Stimulated activated naive B cell treated with anti-CD40 and anti-IgM and Interleukin-4, amounts not matched to agents 10 μg/mL and 1 μg/mL and 100 μg/mL, for 72 hours (primary cell): ENCODE measurements around the gene NUMB.
"Not testable (repeated sequence)": the region's sequence is repeated elsewhere in the genome, so short reads cannot be mapped to it uniquely, and the experiment has no call there.

Experiments used
- ATAC-seq, 2 donors: fragments of 150-1000 bp; cut with Tn5 transposase; replicated peaks; 2 replicates each; pipeline ENCODE4 v1.10.0; 2021; ENCODE audit warnings: moderate library complexity in 1 of 2
- DNase-seq: peaks from one replicate; pipeline ENCODE4 v3.0.0; 2021
- H3K27ac Mint-ChIP-seq: one replicate; pipeline ENCODE4 v1.8.0; 2022; ENCODE audit warnings: mild to moderate bottlenecking, mixed read lengths
- H3K27me3 Mint-ChIP-seq, 2 donors: one replicate each; pipeline ENCODE4 v1.8.0; 2022; ENCODE audit warnings: mixed read lengths in 2 of 2
- H3K36me3 Mint-ChIP-seq, 2 donors: one replicate each; pipeline ENCODE4 v1.8.0; 2022; ENCODE audit warnings: mixed read lengths in 2 of 2, mild to moderate bottlenecking in 1 of 2
- H3K4me1 Mint-ChIP-seq, 2 donors: one replicate each; pipeline ENCODE4 v1.8.0; 2022; ENCODE audit warnings: mixed read lengths in 2 of 2, mild to moderate bottlenecking in 1 of 2
- H3K4me3 Mint-ChIP-seq, 2 donors: one replicate each; pipeline ENCODE4 v1.8.0; 2022; ENCODE audit warnings: mild to moderate bottlenecking in 2 of 2, mixed read lengths in 2 of 2, moderate library complexity in 1 of 2
- H3K9me3 Mint-ChIP-seq, 2 donors: one replicate each; pipeline ENCODE4 v1.8.0; 2022; ENCODE audit warnings: mixed read lengths in 2 of 2, mild to moderate bottlenecking in 1 of 2

Gene NUMB

DNA sequence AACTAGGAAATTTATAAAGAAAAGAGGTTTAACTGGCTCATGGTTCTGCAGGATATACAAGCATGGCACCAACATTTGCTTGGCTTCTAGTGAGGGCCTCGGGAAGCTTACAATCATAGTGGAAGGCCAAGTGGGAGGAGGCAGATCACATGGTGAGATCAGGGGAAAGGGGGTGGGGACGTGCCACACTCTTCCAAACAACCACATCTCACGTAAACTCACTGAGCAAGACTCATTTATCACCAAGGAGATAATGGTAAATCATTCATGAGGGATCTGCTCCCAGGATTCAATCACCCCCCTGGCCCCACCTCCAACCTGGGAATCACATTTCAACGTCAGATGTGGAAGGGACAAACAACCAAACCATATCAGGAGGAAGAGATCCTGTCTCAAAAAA, 35.8 kb downstream of the NUMB start:
- Mint-ChIP-seq H3K36me3 (peaks cover 11 to 17% of the 10 kb centered on the region in 2 donors), H3K27ac (peak overlapping the region; percentile 31), H3K27me3 (no peaks in the 10 kb centered on the region), H3K4me1 (peaks cover 21 to 45% of the 10 kb centered on the region in 2 donors), H3K9me3 (no peaks in the 10 kb centered on the region), H3K4me3 (no peak overlapping the region)
- no peak for ATAC-seq
- no peak for DNase-seq

- Mint-ChIP-seq H3K27me3 (no peaks in the 10 kb centered on the region), H3K27ac (no peak overlapping the region), H3K36me3 (peaks cover 9 to 23% of the 10 kb centered on the region in 2 donors), H3K4me1 (peaks cover 15 to 51% of the 10 kb centered on the region in 2 donors), H3K4me3 (no peak overlapping the region), H3K9me3 (peaks cover 0 to 1% of the 10 kb centered on the region in 2 donors)
- no peak for ATAC-seq
- DNase-seq, result no peak
Observed at GRCh38 chr14:73418227-73418626, 40.1 kb downstream of the NUMB start.

DNA sequence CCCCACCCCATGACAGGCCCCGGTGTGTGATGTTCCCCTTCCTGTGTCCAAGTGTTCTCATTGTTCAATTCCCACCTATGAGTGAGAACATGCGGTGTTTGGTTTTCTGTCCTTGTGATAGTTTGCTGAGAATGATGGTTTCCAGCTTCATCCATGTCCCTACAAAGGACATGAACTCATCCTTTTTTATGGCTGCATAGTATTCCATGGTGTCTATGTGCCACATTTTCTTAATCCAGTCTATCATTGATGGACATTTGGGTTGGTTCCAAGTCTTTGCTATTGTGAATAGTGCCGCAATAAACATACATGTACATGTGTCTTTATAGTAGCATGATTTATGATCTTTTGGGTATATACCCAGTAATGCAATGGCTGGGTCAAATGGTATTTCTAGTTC, 52.1 kb downstream of the NUMB start:
- H3K9me3 Mint-ChIP-seq, H3K27me3 Mint-ChIP-seq, ATAC-seq, H3K4me3 Mint-ChIP-seq, H3K27ac Mint-ChIP-seq, DNase-seq: not testable (repeated sequence)
- Mint-ChIP-seq H3K4me1 (peaks cover 13 to 20% of the 10 kb centered on the region in 2 donors), H3K36me3 (peaks cover 19 to 25% of the 10 kb centered on the region in 2 donors)

GRCh38 chr14:73403181-73403752, 55.1 kb downstream of the NUMB start:
- H3K36me3 Mint-ChIP-seq, result peaks cover 15 to 20% of the 10 kb centered on the region in 2 donors

DNA sequence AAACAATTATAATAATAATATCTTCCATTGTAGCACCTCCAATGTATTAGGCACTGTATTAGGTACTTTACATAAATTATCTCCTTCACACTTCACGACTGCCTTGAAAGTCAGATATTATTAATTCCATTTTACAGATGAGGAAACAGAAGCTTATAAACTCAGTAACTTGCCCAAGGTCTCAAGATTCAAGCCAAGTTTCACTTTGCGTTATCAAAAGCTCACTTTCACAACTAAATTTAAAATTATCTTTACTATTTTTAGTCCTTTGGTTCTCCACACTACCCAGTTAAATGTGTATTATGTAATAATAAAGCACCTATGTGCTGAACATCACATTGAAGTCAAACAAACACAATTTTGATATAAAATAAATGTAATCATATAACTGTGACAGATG, 55.8 kb downstream of the NUMB start:
- Mint-ChIP-seq H3K4me1 (peaks cover 27 to 45% of the 10 kb centered on the region in 2 donors), H3K27ac (peak overlapping the region; percentile 37), H3K9me3 (no peaks in the 10 kb centered on the region), H3K36me3 (peaks cover 14 to 20% of the 10 kb centered on the region in 2 donors), H3K4me3 (peak overlapping the region in 1 of 2 donors; percentile 17), H3K27me3 (no peaks in the 10 kb centered on the region)
- ATAC-seq, result no peak
- no peak for DNase-seq

More at GRCh38 chr14:73403181-73403752, 55.1 kb downstream of the NUMB start:
- Mint-ChIP-seq H3K4me1 (peaks cover 23 to 39% of the 10 kb centered on the region in 2 donors), H3K4me3 (no peak overlapping the region), H3K27ac (peak overlapping the region; percentile 59), H3K9me3 (no peaks in the 10 kb centered on the region), H3K27me3 (no peaks in the 10 kb centered on the region)
- no peak for DNase-seq
- no peak for ATAC-seq

- H3K4me1 Mint-ChIP-seq, result peaks cover 29 to 52% of the 10 kb centered on the region in 2 donors
- no peaks in the 10 kb centered on the region for H3K27me3 Mint-ChIP-seq
- H3K9me3 Mint-ChIP-seq, result no peaks in the 10 kb centered on the region
- no peak overlapping the region for H3K4me3 Mint-ChIP-seq
- peaks cover 7 to 12% of the 10 kb centered on the region in 2 donors for H3K36me3 Mint-ChIP-seq
- no peak overlapping the region for H3K27ac Mint-ChIP-seq
- no peak for DNase-seq
- ATAC-seq, result no peak
Observed at GRCh38 chr14:73397810-73398209, 60.5 kb downstream of the NUMB start.

- DNase-seq, result no peak
- Mint-ChIP-seq H3K4me3 (no peak overlapping the region), H3K27me3 (no peaks in the 10 kb centered on the region), H3K27ac (no peak overlapping the region), H3K36me3 (peaks cover 4 to 5% of the 10 kb centered on the region in 2 donors), H3K9me3 (no peaks in the 10 kb centered on the region), H3K4me1 (peaks cover 22 to 37% of the 10 kb centered on the region in 2 donors)
- peak; percentile 63 to 65 for ATAC-seq
Observed at GRCh38 chr14:73394317-73394716, 64.0 kb downstream of the NUMB start.

DNA sequence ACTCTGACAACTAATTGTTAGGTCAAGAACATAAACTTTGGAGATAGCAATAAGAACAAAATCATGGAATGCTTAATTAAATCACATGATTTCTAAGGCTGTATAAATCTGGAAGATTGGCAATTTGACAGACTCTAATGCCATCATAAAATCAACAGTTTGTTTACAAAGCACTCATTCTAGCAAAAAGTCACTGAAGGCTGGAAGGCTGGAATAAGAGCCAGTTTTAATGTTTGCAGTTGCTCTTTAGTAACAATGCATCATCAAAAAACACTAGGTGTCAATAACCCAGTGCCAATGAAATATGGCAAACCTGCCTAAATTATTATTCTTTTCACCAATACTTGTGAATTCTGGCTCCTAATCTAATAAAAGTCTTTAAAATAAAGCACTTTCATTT, 65.0 kb downstream of the NUMB start:
- no peak for ATAC-seq
- Mint-ChIP-seq H3K9me3 (no peaks in the 10 kb centered on the region), H3K4me1 (peaks cover 22 to 37% of the 10 kb centered on the region in 2 donors), H3K27me3 (no peaks in the 10 kb centered on the region), H3K27ac (no peak overlapping the region), H3K36me3 (peaks cover 4 to 6% of the 10 kb centered on the region in 2 donors), H3K4me3 (peak overlapping the region in 1 of 2 donors; percentile 14)
- DNase-seq, result no peak

DNA sequence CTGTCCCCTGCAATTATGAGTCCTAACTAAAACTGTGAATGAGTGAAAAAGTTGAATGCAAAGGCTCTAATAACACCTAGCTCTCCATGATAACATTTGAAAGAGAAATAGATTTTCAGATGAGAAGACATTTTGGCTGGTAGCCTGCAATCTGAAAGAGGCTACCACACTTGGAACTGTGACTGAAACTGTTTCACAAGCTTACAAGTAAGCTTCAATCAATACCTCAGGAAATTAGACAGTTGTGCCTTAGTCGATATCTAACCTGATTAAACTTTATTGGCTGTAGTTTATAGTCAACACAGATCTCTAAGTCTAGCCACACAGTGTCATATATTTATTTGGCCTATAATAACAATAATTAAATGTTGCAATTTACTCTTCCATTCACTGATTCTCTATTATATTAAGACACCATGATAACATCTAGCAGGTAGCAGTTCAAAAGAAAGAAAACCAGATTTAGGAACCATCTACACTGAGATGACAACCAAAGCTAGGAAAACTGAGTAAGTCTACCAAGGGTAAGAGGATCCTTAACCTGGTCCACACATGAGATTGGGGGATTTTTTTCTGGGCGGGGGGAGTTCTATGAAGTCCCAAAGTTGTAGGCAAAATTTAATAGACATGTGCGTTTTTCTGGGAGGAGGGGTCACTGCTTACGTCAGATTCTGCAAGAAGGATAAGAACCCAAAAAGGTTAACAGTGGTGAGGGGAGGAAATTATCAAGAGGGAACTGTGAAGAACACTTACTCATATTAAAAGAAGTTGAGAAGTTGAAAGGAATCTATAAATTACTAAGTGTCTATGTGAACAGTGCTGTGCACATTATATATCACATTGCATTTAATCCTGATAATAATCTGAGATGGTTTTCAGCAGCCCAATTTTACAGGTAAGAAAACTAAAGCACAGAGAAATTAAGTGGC, 65.8 kb downstream of the NUMB start:
- Mint-ChIP-seq H3K36me3 (peaks cover 4 to 6% of the 10 kb centered on the region in 2 donors), H3K4me1 (peaks cover 18 to 31% of the 10 kb centered on the region in 2 donors), H3K4me3 (peak overlapping the region in 1 of 2 donors; percentile 14), H3K27me3 (no peaks in the 10 kb centered on the region), H3K27ac (peak overlapping the region; percentile 27), H3K9me3 (no peaks in the 10 kb centered on the region)
- ATAC-seq, result peak; percentile 90 to 91
- no peak for DNase-seq

DNA sequence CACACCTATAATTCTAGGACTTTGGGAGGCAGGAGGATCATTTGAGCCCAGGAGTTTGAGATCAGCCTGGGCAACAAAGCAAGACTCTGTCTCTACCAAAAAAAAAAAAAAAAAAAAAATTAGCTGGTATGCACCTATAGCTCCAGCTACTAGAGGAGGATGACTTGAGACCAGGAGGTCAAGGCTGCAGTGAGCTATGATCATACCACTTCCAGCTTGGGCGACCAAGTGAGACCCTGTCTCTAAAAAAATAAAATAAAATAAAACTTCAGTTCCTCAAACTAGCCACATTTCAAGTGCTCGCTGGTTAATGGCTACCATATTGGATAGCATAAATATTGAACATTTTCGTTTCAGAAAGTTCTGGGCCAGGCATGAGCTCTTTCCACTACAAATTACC, 70.5 kb downstream of the NUMB start:
- Mint-ChIP-seq H3K36me3 (peaks cover 16 to 22% of the 10 kb centered on the region in 2 donors), H3K4me1 (peaks cover 17 to 27% of the 10 kb centered on the region in 2 donors)
- not testable (repeated sequence) for H3K27ac Mint-ChIP-seq, DNase-seq, H3K4me3 Mint-ChIP-seq, H3K27me3 Mint-ChIP-seq, H3K9me3 Mint-ChIP-seq
- ATAC-seq, result peak; percentile 78

DNA sequence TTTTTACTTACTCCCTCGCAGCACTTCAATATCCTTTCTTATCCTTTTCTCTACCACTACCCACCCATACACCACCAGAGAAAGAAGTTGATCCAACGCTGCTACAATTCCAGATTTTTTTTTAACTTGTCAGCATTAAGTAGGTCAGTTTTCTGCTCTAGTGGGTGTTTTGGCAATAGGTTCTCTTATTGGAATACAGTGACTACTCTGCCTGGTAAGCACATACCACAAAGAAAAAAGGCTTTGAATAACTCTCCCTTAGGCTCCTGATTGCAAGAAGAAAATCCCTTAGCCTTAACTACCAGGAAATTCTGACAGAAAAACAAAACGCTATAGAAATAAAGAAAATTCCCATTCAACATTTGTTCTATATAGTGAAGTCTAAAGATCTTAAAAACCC, 72.0 kb downstream of the NUMB start:
- Mint-ChIP-seq H3K27me3 (no peaks in the 10 kb centered on the region), H3K9me3 (peaks cover 4 to 14% of the 10 kb centered on the region in 2 donors), H3K36me3 (peaks cover 20 to 27% of the 10 kb centered on the region in 2 donors), H3K4me3 (no peak overlapping the region), H3K27ac (no peak overlapping the region), H3K4me1 (peaks cover 10 to 25% of the 10 kb centered on the region in 2 donors)
- no peak for ATAC-seq
- no peak for DNase-seq

- not testable (repeated sequence) for H3K4me3 Mint-ChIP-seq, H3K27me3 Mint-ChIP-seq, DNase-seq, H3K27ac Mint-ChIP-seq
- Mint-ChIP-seq H3K36me3 (peaks cover 20 to 27% of the 10 kb centered on the region in 2 donors), H3K4me1 (peaks cover 12 to 26% of the 10 kb centered on the region in 2 donors), H3K9me3 (peaks cover 4 to 14% of the 10 kb centered on the region in 2 donors)
- ATAC-seq, result peak; percentile 81 to 83
Observed at GRCh38 chr14:73385021-73385420, 73.3 kb downstream of the NUMB start.

GRCh38 chr14:73383356-73383755, 75.0 kb downstream of the NUMB start:
- Mint-ChIP-seq H3K36me3 (peaks cover 21 to 27% of the 10 kb centered on the region in 2 donors), H3K9me3 (peaks cover 4 to 14% of the 10 kb centered on the region in 2 donors)
- ATAC-seq, result no peak

GRCh38 chr14:73381380-73382013, 76.8 kb downstream of the NUMB start:
- H3K36me3 Mint-ChIP-seq, result peaks cover 17 to 23% of the 10 kb centered on the region in 2 donors

More at GRCh38 chr14:73383356-73383755, 75.0 kb downstream of the NUMB start:
- Mint-ChIP-seq H3K27me3 (no peaks in the 10 kb centered on the region), H3K4me3 (no peak overlapping the region), H3K4me1 (peaks cover 12 to 38% of the 10 kb centered on the region in 2 donors), H3K27ac (no peak overlapping the region)
- no peak for DNase-seq

More at GRCh38 chr14:73381380-73382013, 76.8 kb downstream of the NUMB start:
- H3K4me1 Mint-ChIP-seq, result peaks cover 8 to 39% of the 10 kb centered on the region in 2 donors
- H3K27me3 Mint-ChIP-seq, result no peaks in the 10 kb centered on the region
- no peak overlapping the region for H3K4me3 Mint-ChIP-seq
- H3K9me3 Mint-ChIP-seq, result peaks cover 4 to 14% of the 10 kb centered on the region in 2 donors
- H3K27ac Mint-ChIP-seq, result no peak overlapping the region
- DNase-seq (no peak), ATAC-seq (peak; percentile 60 to 63)
